T-helper 1 cell treated with Interleukin-12 subunit alpha and Interleukin-12 subunit beta and Interleukin-4 antibody, amounts not matched to agents 30 μg/mL and 1 μg/mL, for 36 hours (primary cell): ENCODE data around the gene DNAJC5.
"Not testable (repeated sequence)": the region's sequence is repeated elsewhere in the genome, so short reads cannot be mapped to it uniquely, and the experiment has no call there.

Experiments used
- H3K27ac Mint-ChIP-seq: one replicate; pipeline ENCODE4 v1.8.0; 2021; ENCODE audit warnings: mild to moderate bottlenecking, mixed read lengths
- H3K27me3 Mint-ChIP-seq: one replicate; pipeline ENCODE4 v1.8.0; 2021; ENCODE audit warnings: low read depth, mixed read lengths
- H3K36me3 Mint-ChIP-seq: one replicate; pipeline ENCODE4 v1.8.0; 2021; ENCODE audit warnings: low read depth, mixed read lengths
- H3K4me1 Mint-ChIP-seq: one replicate; pipeline ENCODE4 v1.8.0; 2021; ENCODE audit warnings: low read depth, mixed read lengths
- H3K4me3 Mint-ChIP-seq: one replicate; pipeline ENCODE4 v1.8.0; 2021; ENCODE audit warnings: mild to moderate bottlenecking, moderate library complexity, mixed read lengths
- H3K9me3 Mint-ChIP-seq: one replicate; pipeline ENCODE4 v1.8.0; 2021; ENCODE audit warnings: mixed read lengths

The DNAJC5 gene

DNA sequence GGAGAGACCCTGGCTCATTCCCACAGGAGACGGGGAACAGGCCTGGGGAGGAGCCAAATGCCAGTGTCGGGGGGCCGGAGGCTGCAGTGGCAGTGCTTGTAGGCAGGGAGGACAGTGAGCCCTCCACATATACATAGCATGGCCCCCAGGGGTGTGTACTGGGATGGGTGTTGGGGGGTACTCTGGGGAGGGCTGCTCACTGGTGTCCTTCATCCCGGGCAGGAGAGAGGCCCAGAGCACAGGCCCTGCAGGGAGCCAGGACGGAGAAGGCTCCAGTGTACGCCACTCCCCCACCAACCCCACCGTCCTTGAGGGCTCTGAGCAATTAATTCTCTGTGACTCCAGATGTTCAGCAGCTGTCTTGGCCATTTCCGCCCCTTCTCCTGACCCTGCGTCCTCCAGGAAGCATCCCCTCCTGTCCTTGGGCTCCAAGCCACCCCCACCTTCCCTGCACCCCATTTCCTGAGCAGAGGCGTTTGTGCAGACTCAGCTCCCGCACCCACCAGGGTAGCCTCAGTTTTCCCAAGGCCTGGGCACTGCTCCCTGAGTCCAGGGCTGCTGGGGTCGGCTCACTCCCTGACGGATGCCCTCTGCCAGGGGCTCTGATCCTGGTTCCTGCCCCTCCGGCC, 37.0 kb upstream of the DNAJC5 start:
- H3K4me1 Mint-ChIP-seq: peaks cover 4% of the 10 kb centered on the region
- H3K27ac Mint-ChIP-seq: no peak overlapping the region
- no peak overlapping the region for H3K4me3 Mint-ChIP-seq
- no peaks in the 10 kb centered on the region for H3K9me3 Mint-ChIP-seq
- no peaks in the 10 kb centered on the region for H3K27me3 Mint-ChIP-seq
- H3K36me3 Mint-ChIP-seq: peaks cover 5% of the 10 kb centered on the region

DNA sequence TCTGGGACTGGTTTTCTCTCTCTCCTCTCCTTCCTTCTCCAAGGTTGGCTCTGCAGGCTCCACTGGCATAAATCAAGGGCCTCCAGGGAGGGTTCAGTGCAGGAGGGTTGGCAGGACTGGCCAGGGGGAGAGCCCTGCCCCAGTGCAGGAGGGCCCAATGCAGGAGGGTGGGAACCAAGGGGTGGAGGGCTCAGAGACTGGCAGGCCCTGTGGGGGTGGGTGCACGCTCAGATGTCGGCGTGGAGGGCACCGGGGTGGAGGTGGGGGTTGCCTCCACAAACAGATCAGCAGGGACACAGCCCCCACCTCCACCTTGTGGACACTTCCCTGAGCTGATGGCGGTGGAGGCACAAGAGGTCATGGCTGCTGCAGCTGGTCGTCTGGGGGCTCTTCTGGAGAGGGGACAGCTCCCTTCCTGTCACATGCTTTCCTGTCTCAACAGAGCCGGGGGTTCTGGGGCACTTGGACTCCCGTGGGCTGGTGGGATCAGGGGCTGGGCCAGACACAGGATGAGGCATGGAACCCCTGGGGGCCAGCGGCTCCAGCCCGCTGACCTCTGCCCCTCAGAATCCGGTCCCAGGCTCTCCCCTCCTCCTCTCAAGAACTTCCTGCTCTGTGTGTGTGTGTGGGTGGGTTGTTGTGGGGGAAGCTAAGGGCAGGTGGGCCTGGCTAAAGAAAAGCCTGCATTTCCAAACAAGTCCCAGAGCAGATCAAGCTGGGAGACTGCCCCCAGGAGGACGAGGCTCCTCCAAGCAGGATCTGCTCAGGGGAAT, 36.3 kb upstream of the DNAJC5 start:
- no peak overlapping the region for H3K4me3 Mint-ChIP-seq
- peaks cover 10% of the 10 kb centered on the region for H3K4me1 Mint-ChIP-seq
- H3K27me3 Mint-ChIP-seq: no peaks in the 10 kb centered on the region
- no peak overlapping the region for H3K27ac Mint-ChIP-seq
- H3K36me3 Mint-ChIP-seq: peaks cover 7% of the 10 kb centered on the region
- H3K9me3 Mint-ChIP-seq: no peaks in the 10 kb centered on the region

GRCh38 chr20:63859166-63859699, 35.7 kb upstream of the DNAJC5 start:
- Mint-ChIP-seq H3K4me3 (no peak overlapping the region), H3K27me3 (no peaks in the 10 kb centered on the region), H3K9me3 (no peaks in the 10 kb centered on the region), H3K27ac (no peak overlapping the region), H3K4me1 (peaks cover 15% of the 10 kb centered on the region), H3K36me3 (peaks cover 7% of the 10 kb centered on the region)

- peaks cover 17% of the 10 kb centered on the region for H3K4me1 Mint-ChIP-seq
- H3K4me3 Mint-ChIP-seq: no peak overlapping the region
- H3K27ac Mint-ChIP-seq: no peak overlapping the region
These were observed 34.4 kb upstream of the DNAJC5 start for GRCh38 chr20:63860325-63861051.

DNA sequence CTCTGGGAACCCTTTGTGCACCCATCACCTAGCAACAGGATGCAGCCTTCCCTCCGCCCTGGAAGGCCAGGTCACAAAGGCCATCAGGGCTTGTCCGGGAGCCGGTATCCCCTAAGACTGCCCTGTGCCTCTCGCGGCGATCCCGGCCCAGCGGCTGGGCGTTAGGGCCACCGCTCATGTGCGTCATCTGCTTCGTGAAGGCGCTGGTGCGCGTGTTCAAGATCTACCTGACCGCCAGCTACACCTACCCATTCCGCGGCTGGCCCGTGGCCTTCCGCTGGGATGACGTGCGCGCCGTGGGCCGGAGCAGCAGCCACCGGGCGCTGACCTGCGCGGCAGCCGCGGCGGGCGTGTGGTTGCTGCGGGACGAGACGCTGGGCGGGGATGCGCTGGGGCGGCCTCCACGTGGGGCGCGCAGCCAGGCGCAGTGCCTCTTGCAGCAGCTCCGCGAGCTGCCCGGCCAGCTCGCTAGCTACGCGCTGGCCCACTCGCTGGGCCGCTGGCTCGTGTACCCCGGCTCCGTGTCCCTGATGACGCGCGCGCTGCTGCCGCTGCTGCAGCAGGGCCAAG, 33.5 kb upstream of the DNAJC5 start, which contains the start of gene ABHD16B:
TSS of gene ABHD16B (plus strand) at position 134 of the 570 bp plus-strand sequence. CDS start at position 177, 43 bp downstream.
- Mint-ChIP-seq H3K36me3 (peaks cover 10% of the 10 kb centered on the region), H3K4me3 (no peak within 1 kb of the TSS), H3K4me1 (peaks cover 20% of the 10 kb centered on the region), H3K27ac (no peak within 1 kb of the TSS), H3K27me3 (no peaks in the 10 kb centered on the region), H3K9me3 (no peaks in the 10 kb centered on the region)

More at GRCh38 chr20:63860325-63861051, 34.4 kb upstream of the DNAJC5 start:
- Mint-ChIP-seq H3K36me3 (peaks cover 10% of the 10 kb centered on the region), H3K27me3 (no peaks in the 10 kb centered on the region), H3K9me3 (no peaks in the 10 kb centered on the region)

GRCh38 chr20:63861981-63862901, 32.7 kb upstream of the DNAJC5 start:
- H3K27ac Mint-ChIP-seq: no peak overlapping the region
- no peaks in the 10 kb centered on the region for H3K27me3 Mint-ChIP-seq
- H3K36me3 Mint-ChIP-seq: peaks cover 10% of the 10 kb centered on the region
- H3K9me3 Mint-ChIP-seq: no peaks in the 10 kb centered on the region
- no peak overlapping the region for H3K4me3 Mint-ChIP-seq
- peaks cover 20% of the 10 kb centered on the region for H3K4me1 Mint-ChIP-seq

- peak overlapping the region; percentile 98 for H3K4me3 Mint-ChIP-seq
- H3K36me3 Mint-ChIP-seq: peaks cover 10% of the 10 kb centered on the region
- no peaks in the 10 kb centered on the region for H3K27me3 Mint-ChIP-seq
- peak overlapping the region; percentile 99 for H3K27ac Mint-ChIP-seq
- no peaks in the 10 kb centered on the region for H3K9me3 Mint-ChIP-seq
- H3K4me1 Mint-ChIP-seq: peaks cover 23% of the 10 kb centered on the region
These were observed 31.7 kb upstream of the DNAJC5 start for GRCh38 chr20:63863021-63863797.

- no peaks in the 10 kb centered on the region for H3K27me3 Mint-ChIP-seq
- no peaks in the 10 kb centered on the region for H3K9me3 Mint-ChIP-seq
- H3K36me3 Mint-ChIP-seq: peaks cover 13% of the 10 kb centered on the region
- H3K4me1 Mint-ChIP-seq: peaks cover 21% of the 10 kb centered on the region
- peak overlapping the region; percentile 99 for H3K27ac Mint-ChIP-seq
- H3K4me3 Mint-ChIP-seq: peak overlapping the region; percentile 98
These were observed 31.0 kb upstream of the DNAJC5 start for GRCh38 chr20:63863798-63864544.

DNA sequence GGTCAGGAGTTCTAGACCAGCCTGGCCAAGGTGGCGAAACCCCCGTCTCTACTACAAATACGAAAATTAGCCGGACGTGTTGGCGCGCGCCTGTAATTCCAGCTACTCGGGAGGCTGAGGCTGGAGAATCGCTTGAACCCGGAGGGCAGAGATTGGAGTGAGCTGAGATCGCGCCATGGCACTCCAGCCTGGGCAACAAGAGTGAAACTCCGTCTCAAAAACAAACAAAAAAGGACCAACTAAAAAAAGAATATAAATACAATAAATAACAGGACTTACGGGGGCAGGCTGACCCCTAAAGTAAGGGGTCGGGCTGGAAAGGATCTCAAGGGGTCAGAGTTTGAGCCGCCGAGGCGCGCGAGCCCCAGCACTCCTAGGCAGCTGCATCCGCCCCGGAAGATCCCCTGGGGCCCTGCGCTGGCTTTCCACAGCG, 30.4 kb upstream of the DNAJC5 start:
- Mint-ChIP-seq H3K4me1 (peaks cover 21% of the 10 kb centered on the region), H3K27me3 (no peaks in the 10 kb centered on the region), H3K4me3 (peak overlapping the region; percentile 98), H3K9me3 (no peaks in the 10 kb centered on the region), H3K36me3 (peaks cover 14% of the 10 kb centered on the region), H3K27ac (peak overlapping the region; percentile 99)

DNA sequence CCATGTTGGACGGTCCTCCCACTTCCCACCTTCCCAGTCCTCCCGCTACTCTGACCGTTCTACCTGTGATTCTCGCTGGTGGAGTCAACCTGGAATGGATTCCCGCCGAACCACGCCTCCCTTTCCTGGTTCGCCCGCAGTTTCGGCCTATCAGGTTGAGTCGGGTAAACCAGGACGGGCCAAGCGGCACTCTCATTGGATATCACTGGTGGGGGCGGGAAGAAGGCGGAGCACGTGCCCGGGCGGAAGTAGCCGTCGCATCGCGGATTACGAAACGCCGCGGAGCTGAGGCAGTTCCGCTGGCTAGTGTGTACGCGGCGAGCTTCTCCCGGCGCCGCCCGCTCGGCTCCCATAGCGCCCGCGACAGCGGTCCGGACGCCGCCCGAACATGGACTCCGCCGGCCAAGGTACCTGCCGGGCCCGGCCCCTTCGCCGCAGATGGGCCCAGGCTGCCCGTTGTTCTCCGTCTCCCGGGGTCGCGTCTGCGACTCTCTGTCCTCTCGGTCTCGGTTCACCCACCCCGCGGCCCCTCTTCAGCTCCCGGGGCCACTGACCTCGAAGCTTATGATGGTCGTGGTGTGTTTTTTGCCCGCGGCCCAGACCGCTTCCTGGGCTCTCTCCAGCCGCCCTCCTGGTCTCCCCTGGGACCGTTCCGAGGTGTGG, 29.8 kb upstream of the DNAJC5 start, which contains the start of gene TPD52L2:
TSS of gene TPD52L2 (plus strand) at position 293 of the 663 bp plus-strand sequence. CDS start at position 389, 96 bp downstream.
- Mint-ChIP-seq H3K27ac (peak within 1 kb of the TSS; percentile 99), H3K4me3 (peak within 1 kb of the TSS; percentile 98), H3K36me3 (peaks cover 16% of the 10 kb centered on the region), H3K27me3 (no peaks in the 10 kb centered on the region), H3K4me1 (peaks cover 21% of the 10 kb centered on the region), H3K9me3 (no peaks in the 10 kb centered on the region)

GRCh38 chr20:63867042-63867441, 27.9 kb upstream of the DNAJC5 start:
- H3K27me3 Mint-ChIP-seq: not testable (repeated sequence)
- H3K4me3 Mint-ChIP-seq: peak overlapping the region; percentile 37

DNA sequence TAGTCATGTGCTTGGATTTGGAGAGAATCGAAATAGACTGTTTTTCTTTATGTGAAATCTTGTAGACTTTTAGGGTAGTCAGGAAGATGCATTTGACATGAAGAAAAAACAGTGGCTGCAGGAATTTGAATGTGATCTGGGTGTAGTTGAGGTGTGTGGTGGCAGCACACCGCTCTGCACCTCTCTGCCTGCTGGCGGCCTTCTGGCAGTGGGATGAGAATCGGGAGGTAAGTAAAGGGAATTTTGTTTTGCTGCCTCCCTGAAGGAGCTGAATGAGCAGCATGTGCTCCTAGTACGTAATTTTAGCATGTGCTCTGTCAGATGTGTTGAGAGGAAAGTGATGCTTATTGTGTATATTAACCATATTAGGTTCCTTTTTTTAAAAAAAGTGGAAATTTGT, 26.7 kb upstream of the DNAJC5 start:
- H3K36me3 Mint-ChIP-seq: peaks cover 13% of the 10 kb centered on the region
- H3K27ac Mint-ChIP-seq: no peak overlapping the region
- H3K4me3 Mint-ChIP-seq: no peak overlapping the region
- H3K9me3 Mint-ChIP-seq: no peaks in the 10 kb centered on the region
- H3K4me1 Mint-ChIP-seq: peaks cover 20% of the 10 kb centered on the region
- no peaks in the 10 kb centered on the region for H3K27me3 Mint-ChIP-seq

More at GRCh38 chr20:63867042-63867441, 27.9 kb upstream of the DNAJC5 start:
- not testable (repeated sequence) for H3K9me3 Mint-ChIP-seq, H3K27ac Mint-ChIP-seq
- peaks cover 21% of the 10 kb centered on the region for H3K4me1 Mint-ChIP-seq
- peaks cover 12% of the 10 kb centered on the region for H3K36me3 Mint-ChIP-seq
